Measurements from ENCODE around the gene EGFL7.

The EGFL7 gene

GRCh38 chr9:136692185-136693134 lies 29.7 kb downstream of the EGFL7 start:
- Histone ChIP-seq H3K27me3 (ENCODE audit: insufficient read depth, low read depth, severe bottlenecking) (no peaks in the 10 kb centered on the region), H3K36me3 (no peaks in the 10 kb centered on the region), H3K9me3 (ENCODE audit: severe bottlenecking) (no peaks in the 10 kb centered on the region), H3K27ac (peak overlapping the region; percentile 18; the same call in 1 of the 2 replicates), H3K4me3 (ENCODE audit: low read depth, low read length) (no peak overlapping the region)
- DNase-seq: no peak
- TF ChIP-seq, protein P1, sequence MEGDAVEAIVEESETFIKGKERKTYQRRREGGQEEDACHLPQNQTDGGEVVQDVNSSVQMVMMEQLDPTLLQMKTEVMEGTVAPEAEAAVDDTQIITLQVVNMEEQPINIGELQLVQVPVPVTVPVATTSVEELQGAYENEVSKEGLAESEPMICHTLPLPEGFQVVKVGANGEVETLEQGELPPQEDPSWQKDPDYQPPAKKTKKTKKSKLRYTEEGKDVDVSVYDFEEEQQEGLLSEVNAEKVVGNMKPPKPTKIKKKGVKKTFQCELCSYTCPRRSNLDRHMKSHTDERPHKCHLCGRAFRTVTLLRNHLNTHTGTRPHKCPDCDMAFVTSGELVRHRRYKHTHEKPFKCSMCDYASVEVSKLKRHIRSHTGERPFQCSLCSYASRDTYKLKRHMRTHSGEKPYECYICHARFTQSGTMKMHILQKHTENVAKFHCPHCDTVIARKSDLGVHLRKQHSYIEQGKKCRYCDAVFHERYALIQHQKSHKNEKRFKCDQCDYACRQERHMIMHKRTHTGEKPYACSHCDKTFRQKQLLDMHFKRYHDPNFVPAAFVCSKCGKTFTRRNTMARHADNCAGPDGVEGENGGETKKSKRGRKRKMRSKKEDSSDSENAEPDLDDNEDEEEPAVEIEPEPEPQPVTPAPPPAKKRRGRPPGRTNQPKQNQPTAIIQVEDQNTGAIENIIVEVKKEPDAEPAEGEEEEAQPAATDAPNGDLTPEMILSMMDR (IDR thresholded peaks at IDR 0.05; ENCODE audit: low read depth, low read length): no peak

GRCh38 chr9:136693135-136693489 lies 30.4 kb downstream of the EGFL7 start:
- H3K9me3 ChIP-seq (ENCODE audit: severe bottlenecking): no peaks in the 10 kb centered on the region

DNA sequence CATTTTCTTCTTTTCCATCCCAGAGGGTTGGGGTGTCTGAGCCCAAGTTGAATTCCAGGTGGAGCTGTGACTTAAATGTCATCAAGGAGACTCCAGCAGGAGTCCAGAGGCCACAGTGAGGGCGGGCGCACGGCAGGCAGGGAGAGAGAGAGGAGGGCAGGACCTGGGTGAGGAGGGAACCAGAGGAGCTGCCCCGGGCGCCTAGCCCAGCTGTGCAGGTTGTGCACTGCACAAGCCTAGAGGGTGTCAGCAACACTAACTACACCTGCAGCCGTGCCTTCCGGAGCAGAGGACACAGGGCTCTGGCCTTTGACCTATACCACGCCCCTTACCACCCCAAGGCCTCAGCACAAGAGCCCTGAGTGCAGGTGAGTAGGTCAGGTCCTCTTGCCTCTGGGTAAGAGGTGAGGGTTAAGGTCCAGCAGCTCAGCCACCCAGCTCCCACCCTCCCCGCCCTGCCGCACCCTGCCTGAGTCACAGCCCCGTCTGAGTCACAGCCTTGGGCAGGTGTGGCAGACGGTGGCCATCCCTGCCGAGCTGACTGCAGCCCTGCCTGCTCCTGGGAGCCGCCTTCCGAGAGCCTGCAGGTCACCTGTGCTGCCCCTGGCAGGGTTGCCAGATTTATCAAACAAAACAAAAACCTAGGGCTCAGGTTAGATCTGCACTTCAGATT lies 30.9 kb downstream of the EGFL7 start:
- no peaks in the 10 kb centered on the region for H3K27me3 ChIP-seq (ENCODE audit: insufficient read depth, low read depth, severe bottlenecking)

More at GRCh38 chr9:136693135-136693489, 30.4 kb downstream of the EGFL7 start:
- Histone ChIP-seq H3K36me3 (no peaks in the 10 kb centered on the region), H3K4me3 (ENCODE audit: low read depth, low read length) (no peak overlapping the region), H3K27me3 (ENCODE audit: insufficient read depth, low read depth, severe bottlenecking) (no peaks in the 10 kb centered on the region), H3K27ac (peak overlapping the region; percentile 18; the same call in 1 of the 2 replicates)
- TF ChIP-seq, protein P1 (IDR thresholded peaks at IDR 0.05; ENCODE audit: low read depth, low read length): no peak
- no peak for DNase-seq

GRCh38 chr9:136694163-136694871 lies 31.6 kb downstream of the EGFL7 start:
- no peaks in the 10 kb centered on the region for H3K27me3 ChIP-seq (ENCODE audit: insufficient read depth, low read depth, severe bottlenecking)
- no peak overlapping the region for H3K4me3 ChIP-seq (ENCODE audit: low read depth, low read length)
- TF ChIP-seq, protein P1 (IDR thresholded peaks at IDR 0.05; ENCODE audit: low read depth, low read length): peak; percentile 76
- H3K9me3 ChIP-seq (ENCODE audit: severe bottlenecking): no peaks in the 10 kb centered on the region
- H3K36me3 ChIP-seq: no peaks in the 10 kb centered on the region
- peak; percentile 80 for DNase-seq
- H3K27ac ChIP-seq: peak overlapping the region; percentile 99

More for the DNA sequence above, 30.9 kb downstream of the EGFL7 start:
- peak overlapping the region; percentile 99 for H3K27ac ChIP-seq
- H3K9me3 ChIP-seq (ENCODE audit: severe bottlenecking): no peaks in the 10 kb centered on the region
- DNase-seq: no peak
- no peak overlapping the region for H3K4me3 ChIP-seq (ENCODE audit: low read depth, low read length)
- no peaks in the 10 kb centered on the region for H3K36me3 ChIP-seq
- TF ChIP-seq, protein P1 (IDR thresholded peaks at IDR 0.05; ENCODE audit: low read depth, low read length): no peak

GRCh38 chr9:136694872-136695247 lies 32.1 kb downstream of the EGFL7 start:
- H3K9me3 ChIP-seq (ENCODE audit: severe bottlenecking): no peaks in the 10 kb centered on the region
- TF ChIP-seq, protein P1 (IDR thresholded peaks at IDR 0.05; ENCODE audit: low read depth, low read length): no peak
- DNase-seq: no peak
- no peaks in the 10 kb centered on the region for H3K27me3 ChIP-seq (ENCODE audit: insufficient read depth, low read depth, severe bottlenecking)
- no peak overlapping the region for H3K4me3 ChIP-seq (ENCODE audit: low read depth, low read length)
- H3K27ac ChIP-seq: peak overlapping the region; percentile 99
- no peaks in the 10 kb centered on the region for H3K36me3 ChIP-seq
